PC-9 (cell line): ENCODE results near the gene SLC2A4RG. TPM values are rescaled to one million over a fixed set of nuclear protein-coding genes. Genes with fewer than 3 reads are reported as not detected.
"Not testable (repeated sequence)": the region's sequence is repeated elsewhere in the genome, so short reads cannot be mapped to it uniquely, and the experiment has no call there.

Experiments used
- BruUV-seq: library from RNA; stranded (reverse); fragments of 400-500 nt; replicated peaks from 2 replicates; lab custom pipeline; 2021; lab: Mats Ljungman, UMichigan
- CTCF ChIA-PET: fragments of 300-600 bp; sonication (Branson Sonifier 250); formaldehyde crosslinking; loops from one replicate; lab custom pipeline; 2022; ENCODE audit warnings: antibody characterized with exemption; lab: Charles Lee
- POLR2A ChIA-PET: fragments of 300-600 bp; sonication (Branson Sonifier 250); formaldehyde crosslinking; loops from one replicate; lab custom pipeline; 2022; ENCODE audit warnings: antibody characterized with exemption; ENCODE audit not compliant: unreplicated experiment; lab: Charles Lee
- DNase-seq, 2 experiments: peaks; one replicate each; pipeline versions ENCODE4 v3.0.0 to v3.0.0-alpha.2; 2015 to 2022; ENCODE audit warnings: mixed read lengths in 1 of 2
- H2AFZ ChIP-seq: fragments of 200-600 bp; sonication (generic); 2 replicates; pipeline ENCODE4 v1.8.1; 2017; ENCODE audit warnings: antibody characterized with exemption
- H3F3A ChIP-seq: fragments of 200-600 bp; sonication (generic); 2 replicates; pipeline ENCODE4 v1.8.1; 2017; ENCODE audit warnings: antibody characterized with exemption, mild to moderate bottlenecking, low read depth; ENCODE audit not compliant: insufficient read depth
- H3K27ac ChIP-seq: fragments of 200-600 bp; sonication (generic); 2 replicates; pipeline ENCODE4 v1.6.1; 2016; ENCODE audit warnings: mixed run types
- H3K27me3 ChIP-seq: fragments of 200-600 bp; sonication (generic); 2 replicates; pipeline ENCODE4 v1.6.1; 2016; ENCODE audit warnings: low read depth, mixed run types; ENCODE audit not compliant: insufficient read depth
- H3K36me3 ChIP-seq: fragments of 200-600 bp; sonication (generic); 2 replicates; pipeline ENCODE4 v1.6.1; 2016; ENCODE audit warnings: low read depth, mixed run types
- H3K4me1 ChIP-seq: fragments of 200-600 bp; sonication (generic); replicated peaks from 2 replicates; pipeline ENCODE4 v1.6.1; 2016; ENCODE audit warnings: mixed run types; ENCODE audit not compliant: insufficient read depth
- H3K4me2 ChIP-seq: fragments of 200-600 bp; sonication (generic); 2 replicates; pipeline ENCODE4 v1.6.1; 2017; ENCODE audit warnings: mixed run types
- H3K4me3 ChIP-seq: fragments of 200-600 bp; sonication (generic); 2 replicates; pipeline ENCODE4 v1.6.1; 2016; ENCODE audit warnings: mixed run types
- H3K79me2 ChIP-seq: fragments of 200-600 bp; sonication (generic); 2 replicates; pipeline ENCODE4 v1.6.1; 2017; ENCODE audit warnings: low read depth, mixed run types
- H3K9me2 ChIP-seq: fragments of 200-600 bp; sonication (generic); 2 replicates; pipeline ENCODE4 v1.8.1; 2017; ENCODE audit warnings: mild to moderate bottlenecking; ENCODE audit not compliant: insufficient read depth
- H3K9me3 ChIP-seq: fragments of 200-600 bp; sonication (generic); 2 replicates; pipeline ENCODE4 v1.8.1; 2016; ENCODE audit warnings: low read depth; ENCODE audit not compliant: insufficient read depth
- H4K20me1 ChIP-seq: fragments of 200-600 bp; sonication (generic); 2 replicates; pipeline ENCODE4 v1.8.1; 2017; ENCODE audit not compliant: insufficient read depth
- EZH2 ChIP-seq: fragments of 200-600 bp; sonication (generic); IDR thresholded peaks from 2 replicates; pipeline ENCODE4 v1.8.0; 2017; ENCODE audit warnings: antibody characterized with exemption, low read depth
- intact Hi-C: fragments of 100-400 bp; cut with micrococcal nuclease; formaldehyde crosslinking; loops from one replicate; pipeline ENCODE4 v1.10.0; 2022; ENCODE audit not compliant: unreplicated experiment
- total RNA-seq: library from RNA; stranded (reverse); gene quantifications from 2 replicates; pipeline ENCODE4 v1.2.3, GENCODE V29; 2021
- TF ChIP-seq, protein P1 (sequence below): fragments of 200-600 bp; sonication (generic); conservative IDR thresholded peaks from 2 replicates; pipeline ENCODE4 v1.6.1; 2017; ENCODE audit warnings: mixed run types, antibody characterized with exemption, mild to moderate bottlenecking, moderate library complexity

Gene SLC2A4RG
- total RNA-seq, 1 experiment from 2014 or later, result 167 TPM

GRCh38 chr20:63773571-63774241 is 34.1 kb downstream of the SLC2A4RG start:
- no peaks in the 10 kb centered on the region for H4K20me1 ChIP-seq
- no peak overlapping the region for H3K4me2 ChIP-seq
- H3K4me1 ChIP-seq, result peaks cover 11% of the 10 kb centered on the region
- TF ChIP-seq EZH2, result no peak
- TF ChIP-seq, protein P1, sequence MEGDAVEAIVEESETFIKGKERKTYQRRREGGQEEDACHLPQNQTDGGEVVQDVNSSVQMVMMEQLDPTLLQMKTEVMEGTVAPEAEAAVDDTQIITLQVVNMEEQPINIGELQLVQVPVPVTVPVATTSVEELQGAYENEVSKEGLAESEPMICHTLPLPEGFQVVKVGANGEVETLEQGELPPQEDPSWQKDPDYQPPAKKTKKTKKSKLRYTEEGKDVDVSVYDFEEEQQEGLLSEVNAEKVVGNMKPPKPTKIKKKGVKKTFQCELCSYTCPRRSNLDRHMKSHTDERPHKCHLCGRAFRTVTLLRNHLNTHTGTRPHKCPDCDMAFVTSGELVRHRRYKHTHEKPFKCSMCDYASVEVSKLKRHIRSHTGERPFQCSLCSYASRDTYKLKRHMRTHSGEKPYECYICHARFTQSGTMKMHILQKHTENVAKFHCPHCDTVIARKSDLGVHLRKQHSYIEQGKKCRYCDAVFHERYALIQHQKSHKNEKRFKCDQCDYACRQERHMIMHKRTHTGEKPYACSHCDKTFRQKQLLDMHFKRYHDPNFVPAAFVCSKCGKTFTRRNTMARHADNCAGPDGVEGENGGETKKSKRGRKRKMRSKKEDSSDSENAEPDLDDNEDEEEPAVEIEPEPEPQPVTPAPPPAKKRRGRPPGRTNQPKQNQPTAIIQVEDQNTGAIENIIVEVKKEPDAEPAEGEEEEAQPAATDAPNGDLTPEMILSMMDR, result no peak
- DNase-seq, result no peak
- no peaks in the 10 kb centered on the region; the same call in none of the 2 replicates for H3F3A ChIP-seq
- BruUV-seq, result no TSS peak
- no peak overlapping the region for H2AFZ ChIP-seq
- POLR2A ChIA-PET, result interaction anchor here (0.6 kb wide), 1 partner anchor 62 kb away, joined by 4 read pairs; no protein-coding TSS in a partner anchor
- no peaks in the 10 kb centered on the region for H3K27me3 ChIP-seq
- no peak overlapping the region for H3K27ac ChIP-seq
- CTCF ChIA-PET, result no interaction called here
- no peaks in the 10 kb centered on the region for H3K9me2 ChIP-seq
- no peaks in the 10 kb centered on the region for H3K79me2 ChIP-seq
- H3K36me3 ChIP-seq, result no peaks in the 10 kb centered on the region
- intact Hi-C loops, result no loop called here
- no peaks in the 10 kb centered on the region for H3K9me3 ChIP-seq
- no peak overlapping the region for H3K4me3 ChIP-seq

DNA sequence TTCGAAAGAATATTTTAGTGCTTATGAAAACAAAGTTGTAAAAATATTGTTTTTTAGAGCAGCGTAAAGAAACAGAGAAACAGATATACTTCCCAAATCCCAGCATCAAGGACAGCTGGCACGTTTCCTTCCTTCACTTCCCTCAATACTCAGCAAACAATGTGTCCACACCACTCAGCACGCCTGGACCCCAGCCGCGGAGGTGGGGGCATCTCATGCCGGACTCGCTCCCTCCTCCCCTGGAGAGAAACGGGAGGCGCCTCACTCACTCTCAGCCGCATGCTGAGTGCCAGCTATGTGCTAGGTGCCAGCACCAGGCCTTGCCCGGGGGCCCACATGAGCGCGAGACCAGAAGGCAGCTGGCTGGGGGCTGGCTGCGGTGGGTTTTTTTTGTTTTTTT is 34.7 kb downstream of the SLC2A4RG start:
- no TSS peak for BruUV-seq
- Histone ChIP-seq H3K4me1 (peaks cover 11% of the 10 kb centered on the region), H3K4me2 (no peak overlapping the region), H3K4me3 (no peak overlapping the region), H3K9me3 (no peaks in the 10 kb centered on the region), H3K27me3 (no peaks in the 10 kb centered on the region), H3K36me3 (no peaks in the 10 kb centered on the region), H3F3A (no peaks in the 10 kb centered on the region; the same call in none of the 2 replicates), H3K27ac (no peak overlapping the region), H3K9me2 (no peaks in the 10 kb centered on the region), H3K79me2 (no peaks in the 10 kb centered on the region), H2AFZ (no peak overlapping the region), H4K20me1 (no peaks in the 10 kb centered on the region)
- intact Hi-C loops, result no loop called here
- TF ChIP-seq, protein P1, result no peak
- TF ChIP-seq EZH2, result no peak
- DNase-seq, result no peak
- POLR2A ChIA-PET, result no interaction called here
- CTCF ChIA-PET, result no interaction called here

GRCh38 chr20:63775096-63775978 is 35.8 kb downstream of the SLC2A4RG start:
- no peak overlapping the region for H2AFZ ChIP-seq
- intact Hi-C loops, result no loop called here
- H3K4me3 ChIP-seq, result no peak overlapping the region
- peaks cover 11% of the 10 kb centered on the region for H3K4me1 ChIP-seq
- no peaks in the 10 kb centered on the region; the same call in none of the 2 replicates for H3F3A ChIP-seq
- no peaks in the 10 kb centered on the region for H3K27me3 ChIP-seq
- H3K4me2 ChIP-seq, result no peak overlapping the region
- no peak overlapping the region for H3K27ac ChIP-seq
- DNase-seq, result no peak
- H4K20me1 ChIP-seq, result no peaks in the 10 kb centered on the region
- ChIA-PET POLR2A (no interaction called here), CTCF (interaction anchor here (0.6 kb wide), 1 partner anchor 266 kb away, joined by 4 read pairs; no protein-coding TSS in a partner anchor)
- no peaks in the 10 kb centered on the region for H3K9me2 ChIP-seq
- H3K36me3 ChIP-seq, result no peaks in the 10 kb centered on the region
- no peaks in the 10 kb centered on the region for H3K9me3 ChIP-seq
- no TSS peak for BruUV-seq
- no peaks in the 10 kb centered on the region for H3K79me2 ChIP-seq
- TF ChIP-seq, protein P1, result peak; percentile 67
- no peak for TF ChIP-seq EZH2

DNA sequence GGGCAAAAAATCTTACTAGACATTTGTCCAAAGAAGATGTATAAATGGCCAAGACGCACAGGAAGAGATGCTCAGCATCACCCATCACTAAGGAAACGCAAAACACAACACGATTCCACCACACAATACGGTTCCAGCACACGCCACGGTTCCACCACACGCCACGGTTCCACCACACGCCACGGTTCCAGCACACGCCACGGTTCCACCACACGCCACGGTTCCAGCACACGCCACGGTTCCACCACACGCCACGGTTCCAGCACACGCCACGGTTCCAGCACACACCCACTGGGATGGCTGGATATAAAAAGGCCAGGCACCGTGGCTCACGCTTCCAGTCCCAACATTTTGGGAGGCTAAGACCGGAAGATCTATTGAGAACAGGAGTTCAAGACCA is 37.3 kb downstream of the SLC2A4RG start:
- CTCF ChIA-PET, H2AFZ ChIP-seq, H3K36me3 ChIP-seq, H3K79me2 ChIP-seq, H3K27ac ChIP-seq, POLR2A ChIA-PET, H3K4me3 ChIP-seq, H3F3A ChIP-seq, H3K27me3 ChIP-seq, DNase-seq, H4K20me1 ChIP-seq, BruUV-seq, H3K9me3 ChIP-seq, intact Hi-C loops, H3K4me2 ChIP-seq, H3K9me2 ChIP-seq: not testable (repeated sequence)
- H3K4me1 ChIP-seq, result peaks cover 11% of the 10 kb centered on the region
